Neural crest cell (in vitro differentiated cells): ENCODE results near the gene NT5C3A. TPM values are rescaled to one million over a fixed set of nuclear protein-coding genes. Genes with fewer than 3 reads are reported as not detected.
A peak's percentile ranks its signal among the peaks of the same experiment; 100 is the strongest.

Experiments
- DNase-seq: peaks from one replicate; pipeline ENCODE4 v3.0.0; 2021; ENCODE audit warnings: low read depth, mixed read lengths, low spot score
- H3K27ac Mint-ChIP-seq: one replicate; pipeline ENCODE4 v1.8.0; 2021; ENCODE audit warnings: mild to moderate bottlenecking, mixed read lengths; ENCODE audit not compliant: unreplicated experiment
- H3K27me3 Mint-ChIP-seq: 2 replicates; pipeline ENCODE4 v1.8.0; 2021; ENCODE audit warnings: low read depth, mild to moderate bottlenecking, mixed read lengths
- H3K36me3 Mint-ChIP-seq: 2 replicates; pipeline ENCODE4 v1.8.0; 2021; ENCODE audit warnings: low read depth, mild to moderate bottlenecking, mixed read lengths
- H3K4me1 Mint-ChIP-seq: 2 replicates; pipeline ENCODE4 v1.8.0; 2021; ENCODE audit warnings: mixed read lengths
- H3K4me3 Mint-ChIP-seq: one replicate; pipeline ENCODE4 v1.8.0; 2021; ENCODE audit warnings: mild to moderate bottlenecking, mixed read lengths
- H3K9me3 Mint-ChIP-seq: 2 replicates; pipeline ENCODE4 v1.8.0; 2021; ENCODE audit warnings: mixed read lengths
- CTCF ChIP-seq: fragments of 200-600 bp; sonication (generic); conservative IDR thresholded peaks from 2 replicates; pipeline ENCODE4 v1.5.0; 2021; ENCODE audit warnings: antibody characterized with exemption, mild to moderate bottlenecking
- total RNA-seq: library from RNA; stranded (reverse); gene quantifications from 2 replicates; pipeline ENCODE4 v1.2.1, GENCODE V29; 2021

Gene NT5C3A
- total RNA-seq, 1 donor from 2014 or later, result 35.5 TPM

DNA sequence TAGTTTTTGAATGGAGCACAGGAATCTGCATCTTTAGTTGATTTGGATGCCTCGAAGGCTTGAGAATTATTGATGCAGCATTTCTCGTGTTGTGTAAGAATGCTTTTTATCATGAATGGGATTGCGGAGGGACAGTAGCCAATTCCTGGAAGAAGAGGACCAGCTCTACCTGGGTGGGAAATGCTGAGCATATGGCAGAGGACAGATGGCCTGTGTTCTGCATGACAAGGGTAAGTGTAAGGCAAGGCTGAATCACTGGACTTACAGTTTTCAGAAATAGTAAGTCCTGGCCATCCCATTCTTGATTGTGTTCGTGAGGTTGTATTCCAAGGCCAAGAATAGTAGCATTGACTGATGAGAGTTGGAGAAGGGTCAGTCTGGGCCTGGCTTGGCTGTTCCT is 30.7 kb upstream of the NT5C3A start:
- Mint-ChIP-seq H3K36me3 (peaks cover 18% of the 10 kb centered on the region), H3K9me3 (peaks cover 4% of the 10 kb centered on the region), H3K27ac (no peak overlapping the region), H3K27me3 (no peaks in the 10 kb centered on the region), H3K4me3 (no peak overlapping the region), H3K4me1 (no peaks in the 10 kb centered on the region)
- TF ChIP-seq CTCF, result no peak
- no peak for DNase-seq

DNA sequence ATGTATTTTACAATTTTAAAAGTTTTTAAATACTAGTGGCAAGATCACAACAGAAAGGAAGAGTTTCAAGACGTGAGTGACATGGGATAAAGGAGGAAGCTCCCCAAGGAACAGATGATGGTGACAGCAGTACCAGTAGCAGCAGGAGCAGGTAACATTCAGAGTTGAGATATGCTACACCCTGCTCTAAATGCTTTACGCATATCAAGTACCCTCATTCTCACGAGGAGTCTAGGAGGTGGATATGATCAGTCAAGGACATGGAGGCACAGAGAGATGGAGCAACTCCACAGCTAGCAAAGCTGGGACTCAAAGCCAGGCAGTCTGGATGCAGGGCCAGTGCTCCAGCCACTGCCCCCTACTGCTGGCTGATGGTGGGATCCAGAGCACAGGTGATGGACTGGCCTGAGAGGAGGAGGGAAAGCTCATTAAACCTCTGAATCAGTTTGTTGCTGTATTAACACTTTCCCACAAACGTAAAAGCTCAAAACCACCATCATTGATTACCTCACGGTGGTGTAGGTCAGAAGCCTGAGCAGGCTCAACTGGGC is 29.1 kb upstream of the NT5C3A start:
- H3K4me3 Mint-ChIP-seq, result no peak overlapping the region
- peaks cover 4% of the 10 kb centered on the region for H3K9me3 Mint-ChIP-seq
- no peak overlapping the region for H3K27ac Mint-ChIP-seq
- TF ChIP-seq CTCF, result peak; percentile 18
- DNase-seq, result no peak
- peaks cover 18% of the 10 kb centered on the region for H3K36me3 Mint-ChIP-seq
- H3K4me1 Mint-ChIP-seq, result no peaks in the 10 kb centered on the region
- no peaks in the 10 kb centered on the region for H3K27me3 Mint-ChIP-seq

DNA sequence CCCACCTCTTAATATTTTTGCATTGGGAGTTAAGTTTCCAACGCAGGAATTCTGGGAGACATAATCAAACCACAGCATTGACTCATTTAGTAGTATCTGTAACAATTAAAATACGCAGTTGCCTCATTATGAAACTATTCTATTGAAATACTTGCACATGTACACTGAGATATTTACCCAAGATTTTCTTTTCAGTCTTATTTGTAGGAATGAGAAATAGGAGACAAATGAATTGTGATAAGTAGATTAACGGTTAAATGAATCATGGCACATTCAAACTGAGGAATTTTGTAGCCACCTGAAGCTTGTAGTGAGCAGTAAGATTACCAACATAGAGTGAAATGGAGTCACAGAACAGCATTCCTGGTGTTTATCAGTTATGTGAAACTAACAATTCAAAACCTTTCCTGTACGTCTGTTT is 28.5 kb upstream of the NT5C3A start:
- Mint-ChIP-seq H3K27ac (no peak overlapping the region), H3K27me3 (no peaks in the 10 kb centered on the region), H3K4me1 (no peaks in the 10 kb centered on the region), H3K36me3 (peaks cover 18% of the 10 kb centered on the region), H3K9me3 (peaks cover 4% of the 10 kb centered on the region), H3K4me3 (no peak overlapping the region)
- no peak for TF ChIP-seq CTCF
- no peak for DNase-seq

GRCh38 chr7:33089142-33089541 is 26.6 kb upstream of the NT5C3A start:
- H3K4me1 Mint-ChIP-seq, result no peaks in the 10 kb centered on the region
- no peak for DNase-seq
- peaks cover 4% of the 10 kb centered on the region for H3K9me3 Mint-ChIP-seq
- H3K27me3 Mint-ChIP-seq, result no peaks in the 10 kb centered on the region
- no peak overlapping the region for H3K27ac Mint-ChIP-seq
- TF ChIP-seq CTCF, result no peak
- H3K4me3 Mint-ChIP-seq, result no peak overlapping the region
- H3K36me3 Mint-ChIP-seq, result peaks cover 15% of the 10 kb centered on the region

DNA sequence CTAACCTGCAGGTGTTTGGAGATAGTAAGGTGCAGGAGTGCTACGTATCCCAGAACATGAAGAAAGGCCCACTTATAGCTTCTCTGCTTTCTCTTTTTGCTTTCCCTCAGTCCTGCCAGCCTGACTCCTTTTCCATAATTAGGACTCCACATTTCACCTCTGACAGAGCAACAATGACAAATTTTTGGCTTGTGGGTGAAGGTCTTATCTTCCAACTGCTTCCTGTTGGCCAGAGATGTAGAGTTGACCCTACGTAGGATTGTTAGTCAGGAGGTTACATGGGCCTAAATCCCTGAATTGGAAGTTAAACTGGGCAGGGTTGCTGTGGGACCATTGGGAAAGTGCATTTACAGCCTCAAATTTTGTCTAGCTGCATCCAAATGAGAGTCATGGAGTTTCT is 25.3 kb upstream of the NT5C3A start:
- Mint-ChIP-seq H3K36me3 (peaks cover 8% of the 10 kb centered on the region), H3K9me3 (peaks cover 4% of the 10 kb centered on the region), H3K27ac (no peak overlapping the region), H3K27me3 (no peaks in the 10 kb centered on the region), H3K4me3 (no peak overlapping the region), H3K4me1 (no peaks in the 10 kb centered on the region)
- no peak for TF ChIP-seq CTCF
- DNase-seq, result no peak
